Dedifferentiated amniotic fluid mesenchymal stem cell (primary cell): ENCODE data around the gene KLHL28.

Experiments used
- DNase-seq: peaks from one replicate; pipeline ENCODE4 v3.0.0-alpha.2; 2016; ENCODE audit errors: extremely low spot score

The KLHL28 gene

GRCh38 chr14:44961554-44962333 lies at the start of gene KLHL28, which contains the start of gene TOGARAM1:
Gene KLHL28, minus strand, starts transcription at chr14:44961947. Its CDS starts 16,019 bp downstream, at chr14:44945928.
Gene TOGARAM1, plus strand, starts transcription at chr14:44962190. Its CDS starts 232 bp downstream, at chr14:44962422.
- DNase-seq = peak; percentile 100

DNA sequence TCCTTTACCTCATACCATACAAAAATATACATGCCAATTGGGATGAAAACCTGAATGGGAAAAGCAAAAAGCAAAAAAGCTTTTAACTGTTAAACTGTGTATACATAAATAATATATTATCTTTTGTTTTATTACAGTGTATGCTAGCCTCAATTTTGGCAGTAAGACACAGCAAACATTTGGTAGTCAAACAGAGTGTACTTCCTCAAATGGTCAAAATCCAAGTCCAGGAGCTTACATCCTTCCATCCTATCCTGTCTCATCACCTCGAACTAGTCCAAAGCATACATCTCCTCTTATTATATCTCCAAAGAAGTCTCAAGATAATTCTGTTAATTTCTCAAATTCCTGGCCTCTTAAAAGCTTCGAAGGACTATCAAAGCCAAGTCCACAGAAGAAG lies 42.2 kb upstream of the KLHL28 start:
- DNase-seq = no peak

DNA sequence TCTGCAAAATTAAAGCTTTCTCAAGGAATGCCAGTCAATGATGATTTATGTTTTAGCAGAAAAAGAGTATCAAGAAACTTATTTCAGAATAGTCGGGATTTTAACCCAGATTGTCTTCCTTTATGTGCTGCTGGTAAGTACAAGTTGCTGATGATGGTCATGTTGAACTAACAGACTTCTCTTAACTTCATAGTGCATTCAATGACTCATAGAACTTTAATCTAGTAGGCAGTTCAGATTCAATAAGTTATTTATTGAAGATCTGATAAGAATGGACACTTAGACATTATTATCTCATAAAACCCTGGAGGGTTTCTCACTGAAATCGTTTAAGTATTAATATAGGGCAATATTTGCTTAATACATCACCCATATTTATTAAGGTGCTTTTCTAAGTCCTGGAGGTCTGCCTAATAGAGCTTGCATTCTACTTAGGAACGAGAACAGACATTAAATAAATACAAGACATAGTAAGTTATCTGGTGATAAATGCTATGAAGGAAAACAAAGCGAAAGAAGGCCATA lies 34.1 kb upstream of the KLHL28 start:
- DNase-seq = no peak

DNA sequence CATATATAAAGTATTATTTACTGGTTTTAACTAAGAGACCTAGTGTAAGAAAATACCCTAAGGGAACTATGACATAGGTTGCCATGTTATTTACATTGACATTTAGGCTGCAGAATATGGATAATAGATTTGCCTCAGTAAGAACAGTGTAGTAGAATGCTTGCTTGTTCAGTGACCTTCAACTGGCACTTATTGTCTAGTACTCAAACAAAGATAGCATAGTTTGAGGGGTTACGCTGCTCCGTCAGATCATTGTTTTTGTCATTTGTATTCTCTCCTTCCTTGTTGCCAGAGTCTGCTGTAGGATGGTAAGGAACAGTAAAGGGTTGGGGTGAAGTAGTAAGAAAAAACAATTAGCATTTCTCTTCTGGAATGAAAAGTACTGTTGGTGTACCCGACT lies 33.4 kb upstream of the KLHL28 start:
- DNase-seq = no peak

DNA sequence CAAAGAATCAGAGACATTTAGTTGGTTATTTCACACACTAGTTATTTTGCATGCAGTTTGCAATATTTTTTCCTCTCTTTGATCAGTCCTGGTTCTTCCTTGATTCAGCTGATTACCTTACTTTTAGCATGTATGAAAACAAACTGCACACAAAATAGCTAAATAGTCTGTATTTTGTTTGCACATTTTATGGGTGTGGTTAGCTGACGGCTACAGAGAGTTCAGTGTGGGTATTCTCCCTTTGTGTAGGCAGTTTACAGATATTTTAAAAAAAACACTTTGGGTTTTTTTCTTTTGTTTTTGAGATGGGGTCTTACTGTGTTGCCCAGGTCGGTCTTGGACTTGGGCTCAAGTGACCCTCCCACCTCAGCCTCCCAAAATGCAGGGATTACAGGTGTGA lies 28.8 kb upstream of the KLHL28 start:
- no peak for DNase-seq

DNA sequence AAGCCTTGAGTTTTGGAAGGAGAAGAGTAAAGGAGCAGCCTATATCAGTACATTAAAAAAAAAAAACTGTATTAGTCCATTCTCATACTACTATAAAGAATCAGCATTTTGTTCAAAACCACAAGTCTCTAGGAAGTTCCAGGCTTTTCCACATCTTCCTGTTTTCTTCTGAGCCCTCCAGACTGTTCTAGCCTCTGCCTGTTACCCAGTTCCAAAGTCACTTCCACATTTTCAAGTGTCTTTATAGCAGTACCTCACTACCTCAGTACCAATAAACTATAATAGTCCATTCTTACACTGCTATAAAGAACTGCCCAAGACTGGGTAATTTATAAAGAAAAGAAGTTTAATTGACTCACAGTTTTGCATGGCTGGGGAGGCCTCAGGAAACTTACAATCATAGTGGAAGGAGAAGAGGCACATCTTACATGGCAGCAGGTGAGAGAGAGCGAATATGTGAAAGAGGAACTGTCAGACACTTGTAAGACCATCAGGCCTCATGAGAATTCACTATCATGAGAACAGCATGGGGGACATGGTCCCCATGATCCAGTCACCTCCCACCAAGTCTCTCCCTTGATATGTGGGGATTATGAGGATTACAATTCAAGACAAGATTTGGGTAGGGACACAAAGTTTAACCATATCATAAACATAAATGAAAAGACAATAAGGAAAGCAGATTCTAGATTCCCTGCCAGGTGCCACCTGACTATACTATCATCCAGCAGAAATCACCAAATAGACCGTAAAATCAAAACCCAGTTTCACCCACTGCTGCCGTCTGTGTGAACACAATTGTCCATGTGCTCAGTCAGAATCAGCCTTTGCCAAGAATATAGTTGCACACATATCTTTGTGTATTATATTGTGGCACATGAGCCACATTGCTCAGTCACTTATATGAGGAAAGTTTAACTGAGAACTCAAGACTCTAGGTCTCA lies 28.0 kb upstream of the KLHL28 start:
- DNase-seq = no peak

DNA sequence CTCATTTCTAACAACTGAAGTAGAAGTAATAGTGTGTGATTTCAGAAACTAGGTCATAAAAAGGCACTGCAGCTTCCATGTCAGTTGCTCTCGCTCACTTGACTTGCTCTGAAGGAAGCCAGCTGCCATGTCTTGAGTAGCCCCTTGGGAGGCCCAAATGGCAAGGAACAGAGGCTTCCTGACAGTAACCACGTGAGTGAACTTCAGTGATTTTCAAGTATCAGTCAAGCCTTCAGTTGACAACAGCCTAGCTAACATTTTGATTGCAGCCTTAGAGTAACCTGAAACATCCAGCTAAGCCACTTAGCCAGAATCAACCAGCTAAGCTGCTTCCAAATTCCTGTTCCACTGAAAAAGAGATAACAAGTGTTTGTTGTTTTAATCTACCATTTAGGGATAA lies 26.9 kb upstream of the KLHL28 start:
- no peak for DNase-seq

- DNase-seq = no peak
Observed at GRCh38 chr14:44982594-44982993, 20.8 kb upstream of the KLHL28 start.

DNA sequence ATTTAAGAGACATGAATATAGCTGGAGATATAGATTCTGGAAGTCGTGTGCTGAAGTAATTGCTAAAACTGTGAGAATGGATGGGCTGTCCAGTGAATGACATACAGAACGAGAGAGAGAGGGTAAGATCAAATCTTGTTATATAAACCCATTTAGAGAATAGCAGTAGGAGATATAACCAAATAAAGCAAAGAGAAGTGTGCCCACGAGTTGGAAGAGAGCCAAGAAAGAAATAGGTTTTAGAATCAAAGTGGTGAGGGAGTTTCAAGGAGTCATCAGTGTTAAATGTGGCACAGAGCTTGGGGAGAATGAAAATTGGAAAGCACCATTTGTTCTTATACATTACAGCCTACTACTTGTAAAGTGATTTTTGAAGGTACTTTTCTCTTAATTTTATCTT lies 19.5 kb upstream of the KLHL28 start:
- DNase-seq = no peak

DNA sequence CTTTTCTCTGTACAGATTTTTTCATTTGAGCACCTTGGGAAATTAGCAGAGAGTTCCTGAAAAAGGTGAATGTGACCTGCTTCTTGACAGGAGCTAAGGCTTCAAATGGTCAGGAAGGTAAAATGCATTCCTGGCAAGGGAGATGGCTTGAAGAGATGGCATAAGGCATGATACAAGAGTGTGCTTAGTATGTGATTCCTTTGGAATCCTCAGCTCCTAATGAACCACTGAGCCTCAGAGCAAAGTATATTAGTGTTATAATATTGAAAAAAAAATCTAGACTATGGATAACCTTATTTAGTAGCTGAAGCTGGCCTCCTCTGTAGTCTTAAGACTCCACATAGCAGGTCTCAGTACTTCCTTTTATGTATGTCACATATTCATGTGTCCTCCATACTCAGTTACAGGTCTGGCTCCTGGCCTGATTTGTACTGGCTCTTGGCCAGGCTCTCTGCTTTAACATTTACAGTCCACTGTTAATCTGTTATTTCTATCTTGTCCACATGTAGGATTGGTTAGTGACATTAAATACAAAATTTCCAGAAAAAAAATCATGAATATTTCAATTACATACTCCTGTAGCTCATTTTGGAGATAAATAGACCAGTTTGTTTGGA lies 18.1 kb upstream of the KLHL28 start:
- no peak for DNase-seq

GRCh38 chr14:44979273-44979672 lies 17.5 kb upstream of the KLHL28 start:
- no peak for DNase-seq

- DNase-seq = no peak
Observed at GRCh38 chr14:44971459-44971858, 9.7 kb upstream of the KLHL28 start.

- DNase-seq = no peak
Observed at GRCh38 chr14:44970907-44971306, 9.2 kb upstream of the KLHL28 start.

- DNase-seq = no peak
Observed at GRCh38 chr14:44968714-44969113, 7.0 kb upstream of the KLHL28 start.

GRCh38 chr14:44966601-44967336 lies 5.0 kb upstream of the KLHL28 start:
- DNase-seq = no peak

- DNase-seq = no peak
Observed at GRCh38 chr14:44963775-44964380, 2.1 kb upstream of the KLHL28 start.

GRCh38 chr14:44963044-44963528 lies 1.3 kb upstream of the KLHL28 start:
- no peak for DNase-seq

DNA sequence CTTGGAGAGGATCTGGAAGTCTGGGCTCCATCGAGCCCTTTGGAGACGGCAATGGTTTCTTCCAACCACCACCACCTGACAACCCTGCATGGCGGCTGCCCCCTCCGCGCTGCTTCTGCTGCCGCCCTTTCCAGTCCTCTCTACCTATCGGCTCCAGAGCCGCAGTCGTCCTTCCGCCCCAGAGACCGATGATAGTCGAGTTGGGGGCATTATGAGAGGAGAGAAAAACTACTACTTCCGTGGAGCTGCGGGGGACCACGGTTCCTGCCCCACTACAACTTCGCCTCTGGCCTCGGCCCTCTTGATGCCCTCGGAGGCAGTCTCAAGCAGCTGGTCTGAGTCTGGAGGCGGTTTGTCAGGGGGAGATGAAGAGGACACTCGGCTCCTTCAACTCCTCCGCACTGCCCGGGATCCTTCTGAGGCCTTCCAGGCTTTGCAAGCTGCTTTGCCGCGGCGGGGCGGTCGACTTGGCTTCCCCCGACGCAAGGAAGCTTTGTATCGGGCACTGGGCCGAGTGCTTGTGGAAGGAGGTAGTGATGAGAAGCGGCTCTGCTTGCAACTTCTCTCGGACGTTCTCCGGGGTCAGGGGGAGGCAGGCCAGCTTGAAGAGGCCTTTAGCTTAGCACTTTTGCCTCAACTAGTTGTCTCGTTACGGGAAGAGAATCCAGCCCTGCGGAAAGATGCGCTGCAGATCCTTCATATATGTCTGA lies 742 bp upstream of the KLHL28 start:
- DNase-seq = peak; percentile 24

DNA sequence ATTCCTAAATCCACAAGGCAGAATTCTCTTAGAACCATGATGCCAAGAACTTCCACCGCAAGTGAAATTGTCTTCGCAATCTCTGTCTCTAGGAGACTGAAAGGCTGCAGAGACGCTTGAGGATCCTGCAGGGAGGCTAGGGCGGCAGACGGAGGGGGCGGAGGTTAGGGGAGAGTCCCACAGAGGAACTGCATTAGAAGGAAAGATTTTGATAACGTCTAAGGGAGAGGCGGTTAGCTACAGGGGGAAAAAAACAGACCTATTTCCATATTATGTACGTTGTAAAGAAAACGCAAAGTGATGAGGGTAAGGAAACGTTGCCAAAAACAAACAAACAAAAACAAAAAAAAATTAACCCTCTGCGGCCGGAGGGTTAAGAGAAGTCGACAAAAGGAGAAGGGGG lies 595 bp downstream of the KLHL28 start:
- DNase-seq = peak; percentile 77

DNA sequence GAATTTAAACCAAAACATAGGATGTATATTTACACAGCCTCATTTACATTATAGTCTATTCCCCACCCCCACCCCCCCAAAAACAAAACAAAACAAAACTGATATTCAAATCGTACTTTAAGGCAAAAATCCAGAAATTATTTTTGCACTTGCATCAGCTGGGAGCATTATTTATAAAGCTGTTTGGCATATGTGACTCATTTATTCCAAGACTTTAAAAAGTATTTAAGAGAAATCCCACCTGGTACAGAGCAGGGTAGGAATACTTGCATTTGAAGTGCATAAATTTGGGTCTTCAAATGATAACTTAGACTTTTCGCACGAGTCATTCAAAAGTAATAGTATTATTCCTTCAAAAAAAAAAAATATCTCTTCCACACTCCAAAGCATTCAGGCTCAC lies 1.1 kb downstream of the KLHL28 start:
- DNase-seq = no peak
